Tibial nerve (tissue), 4 donors: ENCODE results near the gene RPL36AL. TPM values are rescaled to one million over a fixed set of nuclear protein-coding genes. Genes with fewer than 3 reads are reported as not detected.

ENCODE experiments used
- DNase-seq, 2 donors: peaks; one replicate each; pipeline ENCODE4 v3.0.0-alpha.2; 2019; ENCODE audit warnings: low spot score in 2 of 2
- H3K27ac ChIP-seq, 4 donors: fragments of 200-600 bp; sonication (generic) in 3 of 4; one replicate each; pipeline ENCODE4 v1.5.1; 2017 to 2019; ENCODE audit warnings: mild to moderate bottlenecking in 1 of 4
- H3K27me3 ChIP-seq, 2 donors: fragments of 200-600 bp; sonication (generic) in 1 of 2; one replicate each; pipeline versions ENCODE4 v1.5.1 to v1.6.0; 2017 to 2019
- H3K36me3 ChIP-seq, 3 donors: fragments of 200-600 bp; sonication (generic); one replicate each; pipeline ENCODE4 v1.5.1; 2018 to 2019
- H3K4me1 ChIP-seq, 4 donors: fragments of 200-600 bp; sonication (generic) in 3 of 4; one replicate each; pipeline ENCODE4 v1.5.1; 2017 to 2019
- H3K4me3 ChIP-seq, 4 donors: fragments of 200-600 bp; sonication (generic) in 3 of 4; one replicate each; pipeline ENCODE4 v1.5.1; 2017 to 2019; ENCODE audit warnings: mild to moderate bottlenecking in 1 of 4, moderate library complexity in 1 of 4
- H3K9me3 ChIP-seq, 4 donors: fragments of 200-600 bp; sonication (generic) in 3 of 4; one replicate each; pipeline ENCODE4 v1.5.1; 2017 to 2019
- CTCF ChIP-seq, 5 experiments: fragments of 200-600 bp in 3 of 5; fragments of 450-650 bp in 2 of 5; sonication (generic) in 3 of 5; IDR thresholded peaks; one replicate each; pipeline ENCODE4 v1.5.1; 2016 to 2019; ENCODE audit warnings: antibody characterized with exemption in 5 of 5, mild to moderate bottlenecking in 3 of 5, moderate library complexity in 2 of 5
- EP300 ChIP-seq, 2 donors: sonication (generic); formaldehyde crosslinking; IDR thresholded peaks; one replicate each; pipeline ENCODE4 v1.6.1; 2017; ENCODE audit warnings: antibody characterized with exemption in 2 of 2, mild to moderate bottlenecking in 1 of 2
- POLR2A ChIP-seq, 2 donors: fragments of 450-650 bp; IDR thresholded peaks; one replicate each; pipeline ENCODE4 v1.6.1; 2017; ENCODE audit warnings: antibody characterized with exemption in 2 of 2, mild to moderate bottlenecking in 2 of 2, moderate library complexity in 2 of 2
- WGBS, 2 donors: methylation state at CpG; one replicate each; pipeline ENCODE4 v1.1.5; 2018; 5-methylcytosine and 5-hydroxymethylcytosine counted together
- total RNA-seq, 4 donors: library from RNA; depleted of rRNA; stranded (reverse); fragments of >200 nt; gene quantifications; one replicate each; pipeline ENCODE4 v1.1.0, GENCODE V29; 2016

Gene RPL36AL
- total RNA-seq, 4 donors from 2014 or later: 132 to 206 (median 151) TPM

- no peak overlapping the region for H3K27ac ChIP-seq
- WGBS, 2 donors: 84 to 90% methylated on average over 6 of the region's 6 CpGs
- TF ChIP-seq CTCF (IDR thresholded peaks at IDR 0.05): no peak
- no peak for TF ChIP-seq POLR2A (IDR thresholded peaks at IDR 0.05)
- no peak for TF ChIP-seq EP300 (IDR thresholded peaks at IDR 0.05)
- H3K27me3 ChIP-seq: no peaks in the 10 kb centered on the region
- H3K4me1 ChIP-seq: peaks cover 0 to 35% (median 21%) of the 10 kb centered on the region in 4 donors
- H3K36me3 ChIP-seq: peaks cover 0 to 27% (median 7%) of the 10 kb centered on the region in 3 donors
- no peak for DNase-seq
- H3K4me3 ChIP-seq: no peak overlapping the region
- no peaks in the 10 kb centered on the region for H3K9me3 ChIP-seq
Measured at GRCh38 chr14:49583629-49584028, 36.8 kb downstream of the RPL36AL start.

GRCh38 chr14:49582113-49582977 is 38.1 kb downstream of the RPL36AL start:
- Histone ChIP-seq H3K9me3 (no peaks in the 10 kb centered on the region), H3K27ac (no peak overlapping the region), H3K4me3 (no peak overlapping the region), H3K36me3 (peaks cover 0 to 32% (median 7%) of the 10 kb centered on the region in 3 donors), H3K4me1 (peaks cover 0 to 35% (median 21%) of the 10 kb centered on the region in 4 donors), H3K27me3 (no peaks in the 10 kb centered on the region)
- 89 to 92% methylated on average over 4 of the region's 4 CpGs for WGBS, 2 donors
- DNase-seq: no peak
- no peak for TF ChIP-seq CTCF (IDR thresholded peaks at IDR 0.05)
- no peak for TF ChIP-seq POLR2A (IDR thresholded peaks at IDR 0.05)
- no peak for TF ChIP-seq EP300 (IDR thresholded peaks at IDR 0.05)

- DNase-seq: no peak
- no peaks in the 10 kb centered on the region for H3K27me3 ChIP-seq
- WGBS, 2 donors: 74% methylated on average over 9 of the region's 9 CpGs
- H3K36me3 ChIP-seq: peaks cover 0 to 41% (median 7%) of the 10 kb centered on the region in 3 donors
- H3K9me3 ChIP-seq: no peaks in the 10 kb centered on the region
- peaks cover 0 to 35% (median 21%) of the 10 kb centered on the region in 4 donors for H3K4me1 ChIP-seq
- H3K27ac ChIP-seq: no peak overlapping the region
- no peak for TF ChIP-seq EP300 (IDR thresholded peaks at IDR 0.05)
- TF ChIP-seq CTCF (IDR thresholded peaks at IDR 0.05): no peak
- no peak for TF ChIP-seq POLR2A (IDR thresholded peaks at IDR 0.05)
- H3K4me3 ChIP-seq: no peak overlapping the region
Measured at GRCh38 chr14:49581209-49582112, 39.0 kb downstream of the RPL36AL start.

GRCh38 chr14:49579841-49580240 is 40.6 kb downstream of the RPL36AL start:
- no peak for DNase-seq
- no peaks in the 10 kb centered on the region for H3K9me3 ChIP-seq
- H3K36me3 ChIP-seq: peaks cover 0 to 56% (median 7%) of the 10 kb centered on the region in 3 donors
- WGBS, 2 donors: 63 to 73% methylated on average over 2 of the region's 2 CpGs
- peaks cover 0 to 28% (median 16%) of the 10 kb centered on the region in 4 donors for H3K4me1 ChIP-seq
- no peaks in the 10 kb centered on the region for H3K27me3 ChIP-seq
- H3K27ac ChIP-seq: no peak overlapping the region
- H3K4me3 ChIP-seq: no peak overlapping the region
- no peak for TF ChIP-seq CTCF (IDR thresholded peaks at IDR 0.05)
